Measurements from ENCODE around the gene NUP35. TPM values are rescaled to one million over a fixed set of nuclear protein-coding genes. Genes with fewer than 3 reads are reported as not detected.
A peak's percentile ranks its signal among the peaks of the same experiment; 100 is the strongest.

The NUP35 gene
- total and polyA plus RNA-seq, 2 of the 8 experiments (the other 6 are each of a cell fraction or from before 2014, with no cell fraction given) = 30.7 to 48.7 TPM

DNA sequence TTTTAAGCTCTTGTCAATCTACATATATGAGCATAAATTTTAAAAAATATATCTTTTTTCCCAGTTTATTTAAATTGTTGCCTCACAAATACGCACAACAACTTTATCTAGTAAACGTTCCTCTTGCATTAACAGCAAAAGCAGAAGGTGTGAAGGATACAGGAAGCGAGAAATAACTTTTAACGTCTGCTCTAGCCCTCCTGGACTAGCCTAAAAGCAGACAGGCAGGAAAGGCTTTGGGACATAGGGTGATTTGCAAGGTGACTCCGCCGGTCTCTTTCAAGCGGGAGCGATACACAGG lies 46.1 kb upstream of the NUP35 start:
- Histone ChIP-seq H2BK120ac (replicated peaks; ENCODE audit: low read depth, low read length) (no peak overlapping the region), H4K91ac (replicated peaks; ENCODE audit: insufficient read length, low read length) (no peak overlapping the region), H2BK20ac (ENCODE audit: low read length) (no peak overlapping the region), H3K4me2 (ENCODE audit: insufficient read depth in 1 of 2, low read depth in 2 of 2, low read length in 2 of 2) (peak overlapping the region; percentile 78 to 84), H3K23me2 (ENCODE audit: low read depth, low read length) (peaks cover 6% of the 10 kb centered on the region), H3K4me1 (replicated peaks in 1 of 4; ENCODE audit: control insufficient read depth in 3 of 4, insufficient read depth in 4 of 4, low read length in 3 of 4) (peaks cover 0 to 10% (median 4%) of the 10 kb centered on the region in 4 experiments; a peak in 5 of 7 replicates), H2BK15ac (ENCODE audit: low read length) (no peak overlapping the region; the same call in 1 of the 2 replicates), H3K9ac (replicated peaks in 1 of 4; ENCODE audit: extremely low read depth in 1 of 4, low read depth in 3 of 4, low read length in 3 of 4) (no peak overlapping the region), H2AFZ (ENCODE audit: low read length) (peak overlapping the region; percentile 95), H2AK5ac (ENCODE audit: low read depth, low read length) (no peak overlapping the region), H3K23ac (ENCODE audit: insufficient read length) (no peak overlapping the region), H4K8ac (ENCODE audit: extremely low read depth, insufficient read depth, low read length) (no peak overlapping the region), H2BK5ac (ENCODE audit: low read depth, low read length) (no peak overlapping the region), H3K9me3 (ENCODE audit: insufficient read depth in 2 of 2, low read depth in 1 of 2, low read length in 1 of 2) (no peaks in the 10 kb centered on the region), H3K14ac (ENCODE audit: insufficient read length) (no peak overlapping the region), H3K36me3 (ENCODE audit: control insufficient read depth in 2 of 4, insufficient read depth in 4 of 4, low read length in 3 of 4) (no peaks in the 10 kb centered on the region), H3K79me1 (ENCODE audit: low read depth, low read length) (no peaks in the 10 kb centered on the region; the same call in 1 of the 2 replicates), H3K4ac (replicated peaks; ENCODE audit: insufficient read length, low read depth, low read length) (no peak overlapping the region), H3K56ac (replicated peaks; ENCODE audit: insufficient read length, low read depth, low read length) (no peak overlapping the region), H4K5ac (ENCODE audit: insufficient read length, low read depth, low read length) (peak overlapping the region; percentile 7), H3K18ac (ENCODE audit: extremely low read depth, low read length) (no peak overlapping the region), H4K20me1 (replicated peaks in 1 of 2; ENCODE audit: control insufficient read depth in 1 of 2, insufficient read depth in 2 of 2, low read length in 2 of 2) (no peaks in the 10 kb centered on the region), H3K27me3 (replicated peaks in 1 of 4; ENCODE audit: control insufficient read depth in 3 of 4, extremely low read depth in 1 of 4, insufficient read depth in 3 of 4, low read length in 3 of 4) (no peaks in the 10 kb centered on the region), H3K4me3 (ENCODE audit: extremely low read depth in 1 of 4, insufficient read depth in 2 of 4, low read depth in 3 of 4, low read length in 4 of 4) (peak overlapping the region; percentile 33 to 72 (median 65)), H2BK12ac (ENCODE audit: low read depth, low read length) (no peak overlapping the region), H3K79me2 (ENCODE audit: control insufficient read depth in 1 of 2, insufficient read depth in 2 of 2, low read length in 2 of 2) (no peaks in the 10 kb centered on the region), H3K27ac (ENCODE audit: low read depth, low read length) (no peak overlapping the region)
- ChIA-PET CTCF (ENCODE audit: partially characterized antibody) (interaction anchor here (1.4 to 4.7 kb wide), 3 partner anchors 8 to 46 kb away, joined by 4 to 30 read pairs (median 8); partner anchors contain the start of gene NUP35), POLR2A (ENCODE audit: partially characterized antibody) (interaction anchor here (1.1 to 1.6 kb wide), 3 partner anchors 9 to 45 kb away, joined by 3 to 7 read pairs (median 5); no protein-coding TSS in a partner anchor)
- 15% methylated on average over 8 of the region's 8 CpGs; no CpG with 5 or more reads in 1 of the 2 experiments for WGBS, 2 experiments (ENCODE audit: extremely low coverage in 1 of 2, insufficient coverage in 1 of 2, insufficient read length in 1 of 2, insufficient replicate concordance in 2 of 2, low coverage in 1 of 2, low lambda C conversion rate in 2 of 2, missing lambda C conversion rate in 1 of 2)
- TF ChIP-seq YY1 (IDR thresholded peaks at IDR 0.05; ENCODE audit: low read depth, low read length) (no peak), RXRA (IDR thresholded peaks at IDR 0.05; ENCODE audit: insufficient read depth, low read depth, low read length) (no peak), HDAC2 (IDR thresholded peaks at IDR 0.05; ENCODE audit: borderline replicate concordance in 1 of 2, low read depth in 2 of 2, low read length in 2 of 2) (no peak)
- DNase-seq (ENCODE audit: low read depth in 1 of 2, low spot score in 2 of 2) = no peak
- no peak for FAIRE-seq

Data from H1 (cell line).